Measurements from ENCODE around the gene MVD. TPM values are rescaled to one million over a fixed set of nuclear protein-coding genes. Genes with fewer than 3 reads are reported as not detected.

MVD gene
- total and polyA plus RNA-seq, 2 experiments from 2014 or later = 95.3 to 149 TPM

DNA sequence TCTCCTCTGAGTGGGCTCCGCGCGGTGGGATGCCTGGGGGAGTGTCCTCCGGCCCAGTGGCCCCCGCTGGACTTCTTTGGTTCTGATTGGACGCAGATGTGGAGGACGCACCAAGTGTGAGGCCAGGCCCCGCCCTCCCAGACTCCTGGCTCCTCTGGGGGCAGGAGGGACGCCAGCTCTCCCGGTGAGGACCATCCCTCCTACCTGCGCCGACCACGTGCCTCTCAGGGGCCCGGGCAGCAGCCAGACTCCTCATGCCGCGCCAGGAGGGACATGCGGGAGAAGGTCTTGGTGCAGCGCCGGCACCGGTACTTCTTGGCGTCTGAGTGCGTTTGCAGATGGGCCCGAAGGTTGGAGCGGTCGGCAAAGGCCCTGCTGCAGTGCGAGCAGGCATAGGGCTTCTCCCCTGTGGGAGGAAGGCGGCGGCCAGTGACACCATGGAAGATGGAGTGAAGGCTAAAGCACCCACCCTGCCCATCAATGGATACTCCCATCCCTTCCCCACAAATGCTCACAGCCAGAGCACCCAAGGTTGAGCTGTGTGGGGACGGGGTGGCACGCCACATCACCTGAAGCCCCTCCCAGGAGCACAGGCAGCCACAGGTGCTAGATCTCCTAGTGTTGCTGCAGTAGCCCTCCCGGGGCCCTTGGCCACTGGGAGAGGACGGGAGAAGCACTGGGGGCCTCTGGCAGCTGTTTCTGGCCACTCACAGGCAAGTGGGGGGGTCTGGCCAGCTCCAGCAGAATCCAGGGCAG is 15.5 kb upstream of the MVD start:
- Histone ChIP-seq H3K4me3 (no peak overlapping the region), H3K27ac (ENCODE audit: low read depth) (no peak overlapping the region), H2AFZ (no peak overlapping the region), H3K4me1 (ENCODE audit: insufficient read depth) (no peaks in the 10 kb centered on the region), H3K27me3 (ENCODE audit: insufficient read depth) (no peaks in the 10 kb centered on the region), H3K9me2 (ENCODE audit: insufficient read depth) (no peaks in the 10 kb centered on the region), H3K36me3 (ENCODE audit: insufficient read depth) (no peaks in the 10 kb centered on the region; the same call in 1 of the 2 replicates), H3F3A (replicated peaks; ENCODE audit: low read depth) (no peaks in the 10 kb centered on the region; the same call in 1 of the 2 replicates), H3K4me2 (no peak overlapping the region), H3K79me2 (replicated peaks; ENCODE audit: insufficient read depth) (no peaks in the 10 kb centered on the region), H4K20me1 (replicated peaks; ENCODE audit: insufficient read depth) (peaks cover 5% of the 10 kb centered on the region; the same call in 1 of the 2 replicates)
- Mint-ChIP-seq H3K4me1 (no peaks in the 10 kb centered on the region), H3K36me3 (ENCODE audit: low read depth) (peaks cover 3% of the 10 kb centered on the region; the same call in 2 of the 3 replicates), H3K27ac (no peak overlapping the region), H3K4me3 (no peak overlapping the region), H3K27me3 (ENCODE audit: insufficient read depth, low read depth, poor library complexity) (peaks cover 16% of the 10 kb centered on the region), H3K9me3 (no peaks in the 10 kb centered on the region)
- no peak for TF ChIP-seq REST (IDR thresholded peaks at IDR 0.05; ENCODE audit: unreplicated experiment)
- no peak for TF ChIP-seq POLR2AphosphoS5 (IDR thresholded peaks at IDR 0.05; ENCODE audit: low read depth)
- no peak for TF ChIP-seq ZNF114 (CRISPR knock-in tag; IDR thresholded peaks at IDR 0.05)
- ATAC-seq (peak; percentile 19; the same call in 2 of the 3 replicates), DNase-seq (ENCODE audit: low spot score) (no peak)

- H3K4me3 ChIP-seq = no peak overlapping the region
- ATAC-seq (no peak), DNase-seq (ENCODE audit: low spot score) (no peak)
- H3K4me1 ChIP-seq (ENCODE audit: insufficient read depth) = no peaks in the 10 kb centered on the region
- no peak overlapping the region for H3K4me2 ChIP-seq
- Mint-ChIP-seq H3K27me3 (ENCODE audit: insufficient read depth, low read depth, poor library complexity) (peaks cover 19% of the 10 kb centered on the region), H3K4me3 (no peak overlapping the region), H3K4me1 (peaks cover 3% of the 10 kb centered on the region; the same call in 2 of the 3 replicates), H3K36me3 (ENCODE audit: low read depth) (peaks cover 3% of the 10 kb centered on the region; the same call in 2 of the 3 replicates), H3K27ac (peak overlapping the region; percentile 40; the same call in 1 of the 2 replicates), H3K9me3 (no peaks in the 10 kb centered on the region)
- H3K36me3 ChIP-seq (ENCODE audit: insufficient read depth) = no peaks in the 10 kb centered on the region; the same call in 1 of the 2 replicates
- no peaks in the 10 kb centered on the region for H3K79me2 ChIP-seq (replicated peaks; ENCODE audit: insufficient read depth)
- no peaks in the 10 kb centered on the region for H3K9me2 ChIP-seq (ENCODE audit: insufficient read depth)
- peaks cover 5% of the 10 kb centered on the region; the same call in 1 of the 2 replicates for H4K20me1 ChIP-seq (replicated peaks; ENCODE audit: insufficient read depth)
- no peaks in the 10 kb centered on the region; the same call in 1 of the 2 replicates for H3F3A ChIP-seq (replicated peaks; ENCODE audit: low read depth)
- H2AFZ ChIP-seq = no peak overlapping the region
- no peaks in the 10 kb centered on the region for H3K27me3 ChIP-seq (ENCODE audit: insufficient read depth)
- H3K27ac ChIP-seq (ENCODE audit: low read depth) = no peak overlapping the region
- TF ChIP-seq ZNF114 (CRISPR knock-in tag; IDR thresholded peaks at IDR 0.05) (no peak), ZNF331 (CRISPR knock-in tag; IDR thresholded peaks at IDR 0.05; ENCODE audit: low read depth) (no peak), ZNF462 (CRISPR knock-in tag; IDR thresholded peaks at IDR 0.05) (no peak), EZH2 (IDR thresholded peaks at IDR 0.05; ENCODE audit: low read depth, unreplicated experiment) (no peak), JUNB (IDR thresholded peaks at IDR 0.05; ENCODE audit: unreplicated experiment) (no peak), NANOG (IDR thresholded peaks at IDR 0.05; ENCODE audit: borderline replicate concordance) (no peak)
- TF ChIP-seq, protein P1, sequence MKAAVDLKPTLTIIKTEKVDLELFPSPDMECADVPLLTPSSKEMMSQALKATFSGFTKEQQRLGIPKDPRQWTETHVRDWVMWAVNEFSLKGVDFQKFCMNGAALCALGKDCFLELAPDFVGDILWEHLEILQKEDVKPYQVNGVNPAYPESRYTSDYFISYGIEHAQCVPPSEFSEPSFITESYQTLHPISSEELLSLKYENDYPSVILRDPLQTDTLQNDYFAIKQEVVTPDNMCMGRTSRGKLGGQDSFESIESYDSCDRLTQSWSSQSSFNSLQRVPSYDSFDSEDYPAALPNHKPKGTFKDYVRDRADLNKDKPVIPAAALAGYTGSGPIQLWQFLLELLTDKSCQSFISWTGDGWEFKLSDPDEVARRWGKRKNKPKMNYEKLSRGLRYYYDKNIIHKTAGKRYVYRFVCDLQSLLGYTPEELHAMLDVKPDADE (IDR thresholded peaks at IDR 0.05) = no peak
These were observed 14.8 kb upstream of the MVD start for GRCh38 chr16:88677721-88678120.

All from GM23338 (cell line).